HS-5 (cell line): ENCODE results near the gene ITPA.

Source experiments
- DNase-seq: peaks from one replicate; pipeline ENCODE4 v3.0.0-alpha.2; 2012; ENCODE audit warnings: low read depth

Gene ITPA

GRCh38 chr20:3246682-3247081, 37.4 kb downstream of the ITPA start:
- no peak for DNase-seq

DNA sequence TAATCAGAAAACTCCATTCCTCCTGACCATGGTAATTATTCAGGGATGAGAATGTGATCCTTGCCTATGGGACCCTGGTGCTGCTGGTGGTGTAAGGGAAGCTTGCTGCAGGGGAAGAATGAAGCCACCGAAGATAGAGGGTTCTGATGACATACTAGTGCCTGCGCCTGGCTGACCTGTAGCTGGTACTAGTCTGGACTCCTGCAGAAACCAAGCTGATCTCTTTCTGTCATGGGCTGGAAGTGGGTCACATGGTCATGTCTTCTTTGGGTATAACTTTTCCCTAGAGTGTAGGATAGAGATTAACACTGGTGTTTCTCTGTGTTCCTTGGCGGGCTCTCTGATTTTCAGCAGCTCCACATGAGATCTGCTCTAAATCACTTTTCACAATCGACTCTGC, 38.3 kb downstream of the ITPA start:
- no peak for DNase-seq

- no peak for DNase-seq
Observed at GRCh38 chr20:3248167-3248992, 39.1 kb downstream of the ITPA start.

- DNase-seq: no peak
Observed at GRCh38 chr20:3248993-3249347, 39.7 kb downstream of the ITPA start.

DNA sequence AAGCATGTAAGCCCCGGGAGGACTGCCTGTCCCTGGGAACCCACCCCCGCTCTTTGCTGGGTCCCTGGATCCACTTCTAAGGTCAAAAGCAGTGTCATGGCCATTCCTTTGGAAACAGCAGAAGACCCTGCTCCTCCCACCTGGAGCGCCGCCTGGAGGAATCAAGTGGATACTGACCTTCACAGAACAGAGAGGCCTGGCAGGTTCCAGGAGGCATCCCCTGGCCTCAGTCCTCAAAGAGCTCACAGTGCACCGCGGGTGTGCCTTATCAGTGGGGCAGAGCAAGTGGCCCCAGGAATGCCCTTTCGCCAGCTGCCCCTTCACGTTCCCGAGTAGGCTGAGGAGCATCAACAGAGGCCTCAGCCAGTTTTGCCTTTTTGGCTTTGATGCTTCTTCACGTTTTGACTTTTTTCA, 40.8 kb downstream of the ITPA start:
- no peak for DNase-seq

DNA sequence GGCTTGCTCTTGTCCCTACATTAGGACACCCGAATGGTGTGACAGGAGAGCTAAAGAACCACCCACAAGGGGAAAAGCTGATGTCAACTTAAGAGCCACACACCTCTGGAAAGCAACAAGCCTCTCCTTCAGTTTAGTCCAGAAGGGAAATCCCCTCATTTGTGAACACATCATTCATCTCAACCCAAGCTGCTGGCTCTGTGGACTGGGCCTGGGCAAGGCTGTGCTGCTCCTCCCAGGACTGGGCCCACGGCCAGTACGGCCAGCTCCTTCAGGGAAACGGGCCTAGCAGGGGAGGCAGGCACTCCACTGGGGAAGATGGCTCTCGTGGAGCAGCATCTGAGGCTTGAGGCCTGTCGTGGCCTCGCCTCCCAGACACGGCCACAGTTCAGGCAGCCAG, 42.5 kb downstream of the ITPA start:
- DNase-seq: no peak

- no peak for DNase-seq
Observed at GRCh38 chr20:3255728-3256127, 46.4 kb downstream of the ITPA start.

DNA sequence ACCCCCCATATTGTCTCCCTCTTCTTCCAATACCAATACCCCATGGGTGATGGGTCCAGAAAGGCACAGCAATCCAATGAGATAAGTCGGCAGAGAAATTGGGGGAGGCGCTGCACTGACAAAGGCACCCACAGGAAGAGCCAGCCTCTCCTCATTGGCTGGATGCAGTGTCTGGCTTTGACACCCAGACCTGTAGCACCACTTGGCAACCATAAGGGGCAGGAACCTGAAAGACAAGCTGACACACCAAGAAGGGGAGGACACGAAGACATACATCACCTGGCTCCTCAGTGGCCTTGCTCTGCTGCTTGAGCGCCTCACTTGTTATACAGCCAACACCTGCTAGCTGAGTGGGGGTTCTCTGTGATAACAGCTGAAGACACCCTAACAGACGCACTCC, 49.1 kb downstream of the ITPA start:
- no peak for DNase-seq

- DNase-seq: no peak
Observed at GRCh38 chr20:3262566-3262965, 53.3 kb downstream of the ITPA start.

DNA sequence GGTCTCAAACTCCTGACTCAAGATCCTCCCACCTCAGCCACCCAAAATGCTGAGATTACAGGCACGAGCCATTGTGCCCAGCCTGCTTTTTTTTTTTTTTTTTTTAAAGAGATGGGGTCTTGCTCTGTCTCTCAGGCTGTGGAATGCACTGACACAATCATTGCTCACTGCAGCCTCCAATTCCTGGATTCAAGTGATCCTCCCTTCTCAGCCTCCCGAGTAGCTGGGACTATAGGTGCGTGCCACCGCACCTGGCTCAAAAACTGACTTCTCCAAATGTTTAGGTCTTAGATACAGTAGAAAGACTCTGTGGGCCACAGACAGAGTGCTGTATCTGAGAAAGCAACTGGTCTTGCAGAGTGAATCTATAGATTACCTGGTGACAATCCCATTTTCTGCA, 60.8 kb downstream of the ITPA start:
- DNase-seq: no peak

- no peak for DNase-seq
Observed at GRCh38 chr20:3273371-3273770, 64.1 kb downstream of the ITPA start.
